Measurements from ENCODE around the gene GDPD2. TPM values are rescaled to one million over a fixed set of nuclear protein-coding genes. Genes with fewer than 3 reads are reported as not detected.

The GDPD2 gene
- total RNA-seq, 4 donors from 2014 or later, result not detected

DNA sequence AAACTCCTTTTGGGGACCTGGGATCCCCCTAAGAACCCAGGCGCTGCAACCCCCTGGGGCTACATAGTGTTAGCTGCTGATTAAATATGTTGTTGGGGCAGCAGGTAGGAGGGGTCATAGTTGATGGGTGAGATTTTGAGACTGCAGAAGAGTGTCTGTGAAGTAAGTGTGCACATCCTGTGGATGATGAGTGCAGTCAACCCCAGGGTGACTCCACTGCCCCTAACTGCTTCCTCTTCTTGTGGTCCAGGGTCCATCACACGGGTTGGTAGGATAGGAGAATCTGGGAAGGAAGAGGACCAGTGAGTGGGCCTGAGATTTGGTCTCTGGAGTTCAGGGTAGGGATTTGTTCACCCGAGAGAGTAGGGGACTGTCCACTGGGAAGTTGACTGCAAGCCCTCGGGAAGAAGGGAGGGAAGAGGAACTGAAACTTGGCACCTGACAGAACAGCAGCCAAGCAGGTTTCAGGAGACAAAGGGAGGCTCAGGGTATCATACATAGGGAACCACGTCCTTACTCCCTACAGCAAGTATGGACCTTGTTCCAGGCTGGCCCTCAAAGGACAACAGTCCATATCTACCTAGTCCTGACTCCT is 30.0 kb downstream of the GDPD2 start:
- no peaks in the 10 kb centered on the region for H3K4me1 ChIP-seq
- no peak for TF ChIP-seq POLR2A (IDR thresholded peaks at IDR 0.05)
- TF ChIP-seq, protein P1, sequence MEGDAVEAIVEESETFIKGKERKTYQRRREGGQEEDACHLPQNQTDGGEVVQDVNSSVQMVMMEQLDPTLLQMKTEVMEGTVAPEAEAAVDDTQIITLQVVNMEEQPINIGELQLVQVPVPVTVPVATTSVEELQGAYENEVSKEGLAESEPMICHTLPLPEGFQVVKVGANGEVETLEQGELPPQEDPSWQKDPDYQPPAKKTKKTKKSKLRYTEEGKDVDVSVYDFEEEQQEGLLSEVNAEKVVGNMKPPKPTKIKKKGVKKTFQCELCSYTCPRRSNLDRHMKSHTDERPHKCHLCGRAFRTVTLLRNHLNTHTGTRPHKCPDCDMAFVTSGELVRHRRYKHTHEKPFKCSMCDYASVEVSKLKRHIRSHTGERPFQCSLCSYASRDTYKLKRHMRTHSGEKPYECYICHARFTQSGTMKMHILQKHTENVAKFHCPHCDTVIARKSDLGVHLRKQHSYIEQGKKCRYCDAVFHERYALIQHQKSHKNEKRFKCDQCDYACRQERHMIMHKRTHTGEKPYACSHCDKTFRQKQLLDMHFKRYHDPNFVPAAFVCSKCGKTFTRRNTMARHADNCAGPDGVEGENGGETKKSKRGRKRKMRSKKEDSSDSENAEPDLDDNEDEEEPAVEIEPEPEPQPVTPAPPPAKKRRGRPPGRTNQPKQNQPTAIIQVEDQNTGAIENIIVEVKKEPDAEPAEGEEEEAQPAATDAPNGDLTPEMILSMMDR (IDR thresholded peaks at IDR 0.05), result no peak
- no peak overlapping the region for H3K27ac ChIP-seq
- intact Hi-C loops (cut with DNase I), result loop anchor here (5.0 kb wide), 1 partner anchor 99 kb away; no protein-coding TSS in a partner anchor
- H3K9me3 ChIP-seq, result no peaks in the 10 kb centered on the region
- H3K4me3 ChIP-seq (replicated peaks in 1 of 3), result peak overlapping the region in 1 of 3 donors; percentile 19
- no peaks in the 10 kb centered on the region for H3K36me3 ChIP-seq
- WGBS, 2 donors, result 60 to 70% methylated on average over 5 of the region's 5 CpGs
- no peaks in the 10 kb centered on the region for H3K27me3 ChIP-seq
- DNase-seq, result no peak

DNA sequence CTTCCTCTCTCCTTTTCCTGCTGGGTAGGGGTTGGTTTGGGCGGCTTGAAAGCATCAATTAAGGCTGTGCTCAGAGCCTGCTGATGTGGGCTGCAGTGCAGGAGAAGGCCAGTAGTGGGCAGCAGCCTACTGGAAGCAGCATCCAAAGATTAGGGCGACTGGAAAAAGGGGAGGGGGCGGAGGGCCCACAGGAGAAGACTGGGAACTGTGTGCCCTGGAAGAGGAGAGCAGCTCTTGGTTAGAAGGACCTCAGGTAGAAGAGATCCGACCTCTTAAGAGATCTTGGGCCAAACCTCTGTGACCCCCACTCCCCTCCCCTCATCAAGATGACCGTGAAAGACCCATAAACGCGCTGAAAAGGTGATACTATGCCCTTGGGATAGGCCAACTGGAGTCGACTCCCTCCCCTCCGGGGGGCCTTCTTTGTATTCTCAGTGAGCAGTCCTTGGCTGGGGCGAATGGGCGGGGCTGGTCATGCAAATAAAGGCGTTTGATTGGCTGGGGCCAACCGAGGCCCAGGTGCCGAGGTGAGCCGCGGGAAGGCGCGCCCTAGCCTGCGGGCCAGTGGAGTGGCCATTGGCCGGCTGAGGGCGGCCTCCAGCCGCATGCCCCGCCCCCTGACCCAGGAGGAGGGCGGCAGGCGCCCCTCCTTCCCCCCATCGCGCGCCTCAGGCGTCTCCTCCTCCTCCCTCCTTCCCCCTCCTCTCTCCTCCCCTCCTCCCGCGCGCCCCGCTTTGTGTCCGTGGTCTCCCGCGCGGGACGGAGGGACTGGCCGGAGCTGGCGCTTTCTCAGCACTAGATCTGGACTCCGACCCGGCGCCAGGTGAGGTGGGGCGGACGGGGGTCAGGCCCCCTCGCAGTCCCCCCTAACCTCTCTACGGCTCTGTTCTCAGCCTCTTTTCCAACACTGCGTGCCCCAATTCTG is 31.6 kb downstream of the GDPD2 start:
- intact Hi-C loops (cut with DNase I), result loop anchor here (5.0 kb wide), 1 partner anchor 98 kb away; no protein-coding TSS in a partner anchor
- peak overlapping the region; percentile 44 to 65 (median 53) for H3K4me3 ChIP-seq (replicated peaks in 1 of 3)

DNA sequence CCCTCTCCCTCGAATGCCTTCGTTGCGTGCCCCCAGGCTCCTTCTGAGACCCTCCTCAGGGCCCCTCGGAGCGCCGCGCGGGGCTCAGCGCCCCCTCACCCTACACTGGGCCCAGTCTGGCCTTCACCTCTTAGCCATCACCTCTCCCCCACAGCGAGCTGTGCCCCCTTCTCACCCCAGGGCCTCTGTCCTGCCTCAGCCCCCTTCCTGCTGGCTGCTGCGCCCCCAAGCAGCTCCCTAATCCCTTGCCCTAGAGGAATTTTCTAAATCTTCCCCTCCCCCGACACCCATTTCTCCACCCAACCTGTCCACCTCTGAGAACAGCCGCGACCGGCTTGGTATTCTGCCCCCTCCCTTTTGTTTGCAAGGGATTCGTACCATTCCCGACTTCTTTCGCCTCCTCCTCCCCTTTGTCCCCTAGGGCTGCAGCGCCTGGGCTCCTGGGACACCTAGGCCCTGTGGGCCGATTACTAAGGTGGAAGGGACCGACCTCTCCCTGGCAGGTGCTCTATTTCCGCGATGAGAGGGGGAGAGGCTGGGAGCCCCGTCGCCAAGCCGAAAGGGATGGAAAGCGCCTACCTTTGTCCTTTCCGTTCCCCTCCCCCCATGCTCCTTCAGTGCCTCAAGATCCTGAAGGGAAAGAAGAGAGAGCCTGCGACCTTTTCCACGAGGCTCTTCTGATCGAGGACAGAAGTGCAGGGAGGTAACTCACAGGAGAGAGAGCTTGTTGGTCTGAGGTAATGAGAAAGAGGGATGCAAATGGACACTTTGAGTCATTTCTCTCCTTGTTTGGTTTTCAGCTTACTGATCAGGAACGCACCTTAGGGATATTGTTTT is 32.5 kb downstream of the GDPD2 start:
- Histone ChIP-seq H3K36me3 (no peaks in the 10 kb centered on the region), H3K27ac (peak overlapping the region; percentile 54 to 92 (median 78)), H3K4me1 (no peaks in the 10 kb centered on the region), H3K4me3 (replicated peaks in 1 of 3) (peak overlapping the region; percentile 44 to 65 (median 53)), H3K27me3 (no peaks in the 10 kb centered on the region), H3K9me3 (no peaks in the 10 kb centered on the region)
- intact Hi-C loops (cut with DNase I), result no loop called here
- 8 to 21% methylated on average over 22 to 26 of the region's 32 CpGs for WGBS, 2 donors
- TF ChIP-seq, protein P1 (IDR thresholded peaks at IDR 0.05), result no peak
- peak in 1 of 2 donors; percentile 8 for TF ChIP-seq POLR2A (IDR thresholded peaks at IDR 0.05)
- DNase-seq, result peak; percentile 24 to 25

More for the DNA sequence above, 31.6 kb downstream of the GDPD2 start:
- WGBS, 2 donors, result 2 to 3% methylated on average over 6 to 9 of the region's 48 CpGs
- Histone ChIP-seq H3K4me1 (no peaks in the 10 kb centered on the region), H3K27me3 (no peaks in the 10 kb centered on the region), H3K9me3 (no peaks in the 10 kb centered on the region), H3K27ac (peak overlapping the region; percentile 70 to 92 (median 78)), H3K36me3 (no peaks in the 10 kb centered on the region)
- peak; percentile 94 to 96 for DNase-seq
- peak in 1 of 2 donors; percentile 52 for TF ChIP-seq POLR2A (IDR thresholded peaks at IDR 0.05)
- TF ChIP-seq, protein P1 (IDR thresholded peaks at IDR 0.05), result peak; percentile 56 to 83 (median 79)

DNA sequence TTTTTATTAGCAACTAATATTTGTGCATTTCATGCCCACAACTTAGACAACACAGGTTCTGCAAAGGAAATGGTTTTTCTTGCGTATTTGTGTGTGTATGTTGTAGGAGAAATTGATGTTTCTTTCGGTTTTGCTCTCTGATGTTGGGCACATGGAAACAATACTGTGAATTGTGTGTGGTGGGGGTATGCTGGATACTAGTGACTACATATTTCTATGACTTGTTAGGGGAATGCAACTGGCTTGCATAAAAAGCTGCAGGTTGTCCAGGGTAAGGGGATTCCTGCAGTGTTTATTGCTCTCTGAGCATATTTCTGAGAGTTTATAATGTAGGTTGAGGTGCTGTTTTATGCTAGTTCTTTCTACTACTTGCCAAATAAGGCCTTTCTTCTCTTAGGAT is 33.1 kb downstream of the GDPD2 start:
- Histone ChIP-seq H3K4me3 (replicated peaks in 1 of 3) (peak overlapping the region in 1 of 3 donors; percentile 44), H3K9me3 (no peaks in the 10 kb centered on the region), H3K27me3 (no peaks in the 10 kb centered on the region), H3K27ac (peak overlapping the region in 2 of 3 donors; percentile 54 to 78), H3K36me3 (no peaks in the 10 kb centered on the region), H3K4me1 (no peaks in the 10 kb centered on the region)
- 23 to 42% methylated on average over 2 of the region's 2 CpGs for WGBS, 2 donors
- no peak for DNase-seq
- intact Hi-C loops (cut with DNase I), result no loop called here
- TF ChIP-seq, protein P1 (IDR thresholded peaks at IDR 0.05), result no peak
- no peak for TF ChIP-seq POLR2A (IDR thresholded peaks at IDR 0.05)

Measured in thyroid gland (tissue), 4 donors.